Measurements from ENCODE around the gene RBM47. TPM values are rescaled to one million over a fixed set of nuclear protein-coding genes. Genes with fewer than 3 reads are reported as not detected.
A peak's percentile ranks its signal among the peaks of the same experiment; 100 is the strongest.
"Not testable (repeated sequence)": the region's sequence is repeated elsewhere in the genome, so short reads cannot be mapped to it uniquely, and the experiment has no call there.

Gene RBM47
- total and polyA plus RNA-seq, 2 donors (not counting 1 experiment from before 2014, with no cell fraction given): 0.14 to 1.8 TPM

DNA sequence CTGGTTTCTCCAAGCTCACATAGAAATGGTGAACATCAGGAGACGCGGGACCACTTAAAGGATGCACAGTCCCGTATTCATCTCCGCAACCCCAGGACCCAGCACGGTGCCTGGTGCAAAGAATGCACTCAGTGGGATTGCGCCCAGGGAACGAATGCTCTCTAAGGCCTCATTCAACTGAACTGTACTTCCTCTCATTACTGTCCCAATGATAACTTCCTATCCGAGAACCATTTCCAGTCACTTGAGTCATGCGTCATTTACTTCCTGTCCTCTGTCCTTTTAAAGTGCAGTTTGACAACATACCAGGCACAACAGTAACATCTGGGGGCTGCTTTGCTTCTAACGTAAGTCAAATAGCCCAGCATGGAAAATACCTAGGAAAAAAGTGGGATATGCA is 75.7 kb downstream of the RBM47 start:
- Histone ChIP-seq H2AFZ (ENCODE audit: low read length) (no peak overlapping the region), H3K4me3 (replicated peaks in 1 of 4; ENCODE audit: control extremely low read depth in 1 of 4, insufficient read depth in 1 of 4, low read depth in 3 of 4, low read length in 4 of 4) (no peak overlapping the region), H3K36me3 (ENCODE audit: control insufficient read depth, insufficient read depth, low read length) (no peaks in the 10 kb centered on the region)

DNA sequence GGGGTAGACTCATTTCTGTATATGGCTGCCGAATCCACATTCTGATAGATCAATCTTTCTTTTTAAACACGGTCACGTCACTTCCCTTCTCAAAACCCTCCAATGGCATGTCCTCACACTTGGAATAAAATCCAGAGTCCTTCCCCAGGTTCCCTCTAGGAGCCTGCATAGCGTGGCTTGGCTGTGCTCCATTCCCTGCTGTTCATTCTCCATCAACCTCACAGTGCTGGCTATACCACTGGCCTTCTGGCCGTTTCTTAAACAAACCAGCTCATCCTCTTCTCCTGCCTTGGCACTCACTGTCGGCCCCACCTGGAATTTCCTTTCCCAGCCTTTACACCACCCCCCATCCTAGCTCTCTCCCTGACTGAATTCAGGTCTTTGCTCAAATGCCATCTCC is 77.1 kb downstream of the RBM47 start:
- H3K4me1 ChIP-seq (ENCODE audit: control insufficient read depth, extremely low read depth, insufficient read depth, low read length): no peaks in the 10 kb centered on the region
- no peak overlapping the region for H3K9ac ChIP-seq (ENCODE audit: insufficient read depth, low read length)
- H3K9me3 ChIP-seq (ENCODE audit: control insufficient read depth, insufficient read depth, low read depth, low read length): no peaks in the 10 kb centered on the region
- H3K36me3 ChIP-seq (ENCODE audit: control insufficient read depth, insufficient read depth, low read length): no peaks in the 10 kb centered on the region
- no peak overlapping the region for H3K27ac ChIP-seq (ENCODE audit: insufficient read depth, low read length)
- H3K4me3 ChIP-seq (replicated peaks in 1 of 4; ENCODE audit: control extremely low read depth in 1 of 4, insufficient read depth in 1 of 4, low read depth in 3 of 4, low read length in 4 of 4): no peak overlapping the region
- peak in 1 of 2 donors; percentile 71 for DNase-seq (ENCODE audit: low read depth in 2 of 2)
- no peaks in the 10 kb centered on the region for H4K20me1 ChIP-seq (ENCODE audit: control insufficient read depth, extremely low read depth, insufficient read depth, low read length)
- no peaks in the 10 kb centered on the region for H3K79me2 ChIP-seq (ENCODE audit: control insufficient read depth, insufficient read depth, low read length)
- TF ChIP-seq EZH2 (IDR thresholded peaks at IDR 0.05; ENCODE audit: low read length, missing control alignments): no peak
- TF ChIP-seq, protein P1, sequence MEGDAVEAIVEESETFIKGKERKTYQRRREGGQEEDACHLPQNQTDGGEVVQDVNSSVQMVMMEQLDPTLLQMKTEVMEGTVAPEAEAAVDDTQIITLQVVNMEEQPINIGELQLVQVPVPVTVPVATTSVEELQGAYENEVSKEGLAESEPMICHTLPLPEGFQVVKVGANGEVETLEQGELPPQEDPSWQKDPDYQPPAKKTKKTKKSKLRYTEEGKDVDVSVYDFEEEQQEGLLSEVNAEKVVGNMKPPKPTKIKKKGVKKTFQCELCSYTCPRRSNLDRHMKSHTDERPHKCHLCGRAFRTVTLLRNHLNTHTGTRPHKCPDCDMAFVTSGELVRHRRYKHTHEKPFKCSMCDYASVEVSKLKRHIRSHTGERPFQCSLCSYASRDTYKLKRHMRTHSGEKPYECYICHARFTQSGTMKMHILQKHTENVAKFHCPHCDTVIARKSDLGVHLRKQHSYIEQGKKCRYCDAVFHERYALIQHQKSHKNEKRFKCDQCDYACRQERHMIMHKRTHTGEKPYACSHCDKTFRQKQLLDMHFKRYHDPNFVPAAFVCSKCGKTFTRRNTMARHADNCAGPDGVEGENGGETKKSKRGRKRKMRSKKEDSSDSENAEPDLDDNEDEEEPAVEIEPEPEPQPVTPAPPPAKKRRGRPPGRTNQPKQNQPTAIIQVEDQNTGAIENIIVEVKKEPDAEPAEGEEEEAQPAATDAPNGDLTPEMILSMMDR (conservative IDR thresholded peaks at IDR 0.05 in 1 of 2, IDR thresholded peaks at IDR 0.05 in 1 of 2; ENCODE audit: low read depth in 1 of 2, low read length in 2 of 2): no peak
- H2AFZ ChIP-seq (ENCODE audit: low read length): no peak overlapping the region
- no peaks in the 10 kb centered on the region for H3K27me3 ChIP-seq (ENCODE audit: control insufficient read depth, insufficient read depth, low read length)
- no peak overlapping the region for H3K4me2 ChIP-seq (ENCODE audit: extremely low read depth, insufficient read depth, low read length)

More for the DNA sequence above, 75.7 kb downstream of the RBM47 start:
- Histone ChIP-seq H3K27ac (ENCODE audit: insufficient read depth, low read length) (no peak overlapping the region), H3K27me3 (ENCODE audit: control insufficient read depth, insufficient read depth, low read length) (no peaks in the 10 kb centered on the region), H3K9me3 (ENCODE audit: control insufficient read depth, insufficient read depth, low read depth, low read length) (no peaks in the 10 kb centered on the region), H4K20me1 (ENCODE audit: control insufficient read depth, extremely low read depth, insufficient read depth, low read length) (no peaks in the 10 kb centered on the region), H3K4me2 (ENCODE audit: extremely low read depth, insufficient read depth, low read length) (no peak overlapping the region), H3K79me2 (ENCODE audit: control insufficient read depth, insufficient read depth, low read length) (no peaks in the 10 kb centered on the region), H3K4me1 (ENCODE audit: control insufficient read depth, extremely low read depth, insufficient read depth, low read length) (no peaks in the 10 kb centered on the region), H3K9ac (ENCODE audit: insufficient read depth, low read length) (no peak overlapping the region)
- no peak for DNase-seq (ENCODE audit: low read depth in 2 of 2)
- no peak for TF ChIP-seq EZH2 (IDR thresholded peaks at IDR 0.05; ENCODE audit: low read length, missing control alignments)
- TF ChIP-seq, protein P1 (conservative IDR thresholded peaks at IDR 0.05 in 1 of 2, IDR thresholded peaks at IDR 0.05 in 1 of 2; ENCODE audit: low read depth in 1 of 2, low read length in 2 of 2): no peak

DNA sequence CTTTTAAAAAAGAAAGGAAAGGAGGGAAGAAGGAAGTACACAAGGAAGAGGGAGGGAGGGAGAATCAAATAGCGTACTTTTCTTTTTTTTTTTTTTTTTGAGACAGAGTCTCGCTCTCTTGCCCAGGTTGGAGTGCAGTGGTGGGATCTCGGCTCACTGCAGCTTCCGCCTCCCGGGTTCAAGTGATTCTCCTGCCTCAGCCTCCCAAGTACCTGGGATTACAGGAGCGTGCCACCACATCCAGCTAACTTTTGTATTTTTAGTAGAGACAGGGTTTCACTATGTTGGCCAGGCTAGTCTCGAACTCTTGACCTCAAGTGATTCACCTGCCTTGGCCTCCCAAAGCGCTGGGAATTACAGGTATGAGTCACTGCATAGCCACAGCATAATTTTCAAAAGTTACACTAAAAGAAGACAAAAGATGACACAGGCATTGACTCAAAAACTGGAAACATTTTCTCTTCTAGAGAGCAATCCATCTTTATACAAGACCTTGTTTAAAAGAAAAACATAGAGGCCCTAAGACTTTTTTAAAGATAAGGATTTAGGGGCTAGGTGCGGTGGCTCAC is 78.0 kb downstream of the RBM47 start:
- H3K4me1 ChIP-seq (ENCODE audit: control insufficient read depth, extremely low read depth, insufficient read depth, low read length); H3K27ac ChIP-seq (ENCODE audit: insufficient read depth, low read length); H4K20me1 ChIP-seq (ENCODE audit: control insufficient read depth, extremely low read depth, insufficient read depth, low read length); H3K9ac ChIP-seq (ENCODE audit: insufficient read depth, low read length); H3K27me3 ChIP-seq (ENCODE audit: control insufficient read depth, insufficient read depth, low read length); H3K36me3 ChIP-seq (ENCODE audit: control insufficient read depth, insufficient read depth, low read length); H3K79me2 ChIP-seq (ENCODE audit: control insufficient read depth, insufficient read depth, low read length); H3K9me3 ChIP-seq (ENCODE audit: control insufficient read depth, insufficient read depth, low read depth, low read length): not testable (repeated sequence)
- Histone ChIP-seq H3K4me2 (ENCODE audit: extremely low read depth, insufficient read depth, low read length) (peak overlapping the region; percentile 88), H3K4me3 (replicated peaks in 1 of 4; ENCODE audit: control extremely low read depth in 1 of 4, insufficient read depth in 1 of 4, low read depth in 3 of 4, low read length in 4 of 4) (peak overlapping the region in 3 of 4 experiments; percentile 12 to 57 (median 37)), H2AFZ (ENCODE audit: low read length) (peak overlapping the region; percentile 92)
- peak in 1 of 2 donors; percentile 72 for DNase-seq (ENCODE audit: low read depth in 2 of 2)
